GM20431 (cell line): ENCODE measurements around the gene ZNF771.

ENCODE experiments used
- in situ Hi-C: fragments of 300-500 bp; cut with MseI, MboI; formaldehyde crosslinking; loops from one replicate; pipeline ENCODE4 v1.15.0; 2020; ENCODE audit warnings: low sequenced_read_pairs; ENCODE audit not compliant: unreplicated experiment

Gene ZNF771

GRCh38 chr16:30418350-30419181 is 11.2 kb downstream of the ZNF771 start:
- in situ Hi-C loops, result no loop called here

- in situ Hi-C loops, result no loop called here
Observed at GRCh38 chr16:30421010-30421409, 13.6 kb downstream of the ZNF771 start.

GRCh38 chr16:30428055-30428454 is 20.6 kb downstream of the ZNF771 start:
- in situ Hi-C loops, result loop anchor here (25.0 kb wide), 1 partner anchor 184 kb away; the partner anchor contains the start of gene ZNF689

GRCh38 chr16:30429418-30429677 is 21.9 kb downstream of the ZNF771 start:
- in situ Hi-C loops, result loop anchor here (25.0 kb wide), 1 partner anchor 183 kb away; the partner anchor contains the start of gene ZNF689

- in situ Hi-C loops, result loop anchor here (25.0 kb wide), 1 partner anchor 182 kb away; the partner anchor contains the start of gene ZNF689
Observed at GRCh38 chr16:30429678-30430427, 22.4 kb downstream of the ZNF771 start, which contains the start of gene DCTPP1. Gene DCTPP1 (minus strand): TSS chr16:30430030. CDS start chr16:30429980, 50 bp downstream.

- in situ Hi-C loops, result loop anchor here (25.0 kb wide), 1 partner anchor 182 kb away; the partner anchor contains the start of gene ZNF689
Observed at GRCh38 chr16:30430428-30430970, 23.1 kb downstream of the ZNF771 start.

- in situ Hi-C loops, result loop anchor here (25.0 kb wide), 1 partner anchor 177 kb away; the partner anchor contains the start of gene ZNF689
Observed at GRCh38 chr16:30434852-30435251, 27.4 kb downstream of the ZNF771 start.

- in situ Hi-C loops, result loop anchor here (25.0 kb wide), 1 partner anchor 175 kb away; the partner anchor contains the start of gene ZNF689
Observed at GRCh38 chr16:30437511-30438046, 30.2 kb downstream of the ZNF771 start.

GRCh38 chr16:30438835-30439234 is 31.4 kb downstream of the ZNF771 start:
- in situ Hi-C loops, result loop anchor here (25.0 kb wide), 1 partner anchor 173 kb away; the partner anchor contains the start of gene ZNF689

GRCh38 chr16:30439720-30440348 is 32.4 kb downstream of the ZNF771 start:
- in situ Hi-C loops, result loop anchor here (25.0 kb wide), 1 partner anchor 172 kb away; the partner anchor contains the start of gene ZNF689

GRCh38 chr16:30443631-30444030 is 36.2 kb downstream of the ZNF771 start:
- in situ Hi-C loops, result loop anchor here (25.0 kb wide), 1 partner anchor 169 kb away; the partner anchor contains the start of gene ZNF689

GRCh38 chr16:30444231-30445148 is 37.1 kb downstream of the ZNF771 start:
- in situ Hi-C loops, result loop anchor here (25.0 kb wide), 1 partner anchor 168 kb away; the partner anchor contains the start of gene ZNF689

- in situ Hi-C loops, result loop anchor here (25.0 kb wide), 1 partner anchor 167 kb away; the partner anchor contains the start of gene ZNF689
Observed at GRCh38 chr16:30445149-30445407, 37.7 kb downstream of the ZNF771 start.

GRCh38 chr16:30445408-30446202 is 38.2 kb downstream of the ZNF771 start, which contains the start of gene SEPHS2:
Gene SEPHS2 (minus strand): TSS chr16:30445874. CDS start chr16:30445727, 147 bp downstream.
- in situ Hi-C loops, result loop anchor here (25.0 kb wide), 1 partner anchor 167 kb away; the partner anchor contains the start of gene ZNF689

GRCh38 chr16:30446203-30446595 is 38.8 kb downstream of the ZNF771 start:
- in situ Hi-C loops, result loop anchor here (25.0 kb wide), 1 partner anchor 166 kb away; the partner anchor contains the start of gene ZNF689

- in situ Hi-C loops, result loop anchor here (25.0 kb wide), 1 partner anchor 165 kb away; the partner anchor contains the start of gene ZNF689
Observed at GRCh38 chr16:30447512-30448226, 40.3 kb downstream of the ZNF771 start.

GRCh38 chr16:30449116-30449435 is 41.7 kb downstream of the ZNF771 start:
- in situ Hi-C loops, result loop anchor here (25.0 kb wide), 1 partner anchor 163 kb away; the partner anchor contains the start of gene ZNF689
